GM12801 (cell line): ENCODE measurements around the gene PARVB.

Experiments
- CTCF ChIP-seq: IDR thresholded peaks from one replicate; pipeline ENCODE4 v1.5.1; 2011; ENCODE audit warnings: control low read depth; ENCODE audit not compliant: insufficient read length; ENCODE audit errors: extremely low read depth

PARVB gene

GRCh38 chr22:44005524-44005923 lies 18.6 kb upstream of the PARVB start:
- TF ChIP-seq CTCF = no peak

GRCh38 chr22:44012162-44012561 lies 11.9 kb upstream of the PARVB start:
- no peak for TF ChIP-seq CTCF

- no peak for TF ChIP-seq CTCF
These were observed 11.5 kb upstream of the PARVB start for GRCh38 chr22:44012591-44012990.

GRCh38 chr22:44014241-44014640 lies 9.9 kb upstream of the PARVB start:
- no peak for TF ChIP-seq CTCF

GRCh38 chr22:44018594-44018993 lies 5.5 kb upstream of the PARVB start:
- no peak for TF ChIP-seq CTCF

GRCh38 chr22:44019416-44019815 lies 4.7 kb upstream of the PARVB start:
- TF ChIP-seq CTCF = no peak

- no peak for TF ChIP-seq CTCF
These were observed 4.3 kb upstream of the PARVB start for GRCh38 chr22:44019846-44020245.

GRCh38 chr22:44020981-44021380 lies 3.1 kb upstream of the PARVB start:
- no peak for TF ChIP-seq CTCF
